HCT116 (cell line): ENCODE data around the gene PLXDC1. TPM values are rescaled to one million over a fixed set of nuclear protein-coding genes. Genes with fewer than 3 reads are reported as not detected.

Source experiments
- ATAC-seq: fragments of 200-7000 bp; cut with Tn5 transposase; 2 replicates; pipeline ENCODE4 v1.9.1; 2020; ENCODE audit warnings: mild to moderate bottlenecking, moderate library complexity
- BruUV-seq: library from RNA; stranded (reverse); fragments of 400-500 nt; replicated peaks from 2 replicates; lab custom pipeline; 2021; lab: Mats Ljungman, UMichigan
- CTCF ChIA-PET: fragments of 300-600 bp; sonication (Branson Sonifier 250); formaldehyde crosslinking; loops from one replicate; lab custom pipeline; 2021; ENCODE audit warnings: antibody characterized with exemption; lab: Charles Lee
- POLR2A ChIA-PET: fragments of 300-600, 350-600 bp; sonication (Branson Sonifier 250); formaldehyde crosslinking; loops from one replicate; lab custom pipeline; 2021; ENCODE audit warnings: antibody characterized with exemption; lab: Charles Lee
- RAD21 ChIA-PET, 2 experiments: fragments of 300-600 bp; sonication (Branson Sonifier 250); formaldehyde crosslinking; loops; one replicate each; lab custom pipeline; 2023; ENCODE audit warnings: low total read pairs in 2 of 2; ENCODE audit not compliant: uncharacterized antibody in 2 of 2, unreplicated experiment in 2 of 2, low non-redundant PET in 1 of 2; lab: Charles Lee
- DNase-seq: peaks from one replicate; pipeline ENCODE4 v3.0.0-alpha.2; 2010; ENCODE audit warnings: low read depth, low spot score
- H2AFZ ChIP-seq: fragments of 200-600 bp; shearing (Covaris generic), sonication (generic); 2 replicates; pipeline ENCODE4 v1.6.1; 2017; ENCODE audit warnings: low read depth, mixed run types, mixed read lengths, antibody characterized with exemption, low read length; ENCODE audit not compliant: poor library complexity, severe bottlenecking
- H3K27ac ChIP-seq: 2 replicates; pipeline ENCODE4 v1.5.1; 2012; ENCODE audit warnings: low read depth, low read length
- H3K27me3 ChIP-seq: fragments of 200-600 bp; sonication (generic); 2 replicates; pipeline ENCODE4 v1.6.1; 2016; ENCODE audit warnings: mixed run types, low read length, mixed read lengths; ENCODE audit not compliant: insufficient read depth
- H3K36me3 ChIP-seq, 2 experiments: fragments of 200-500 bp in 1 of 2; fragments of 200-600 bp in 1 of 2; sonication (Bioruptor generic) in 1 of 2; sonication (generic) in 1 of 2; 2 replicates each; pipeline versions ENCODE4 v1.5.1 to v1.6.1; 2014 to 2016; ENCODE audit warnings: low read length in 2 of 2, inconsistent platforms in 1 of 2, mixed read lengths in 1 of 2, mixed run types in 1 of 2; ENCODE audit not compliant: insufficient read depth in 2 of 2, control insufficient read depth in 1 of 2
- H3K4me1 ChIP-seq, 2 experiments: fragments of 200-600 bp in 1 of 2; sonication (generic) in 1 of 2; 2 replicates each; pipeline versions ENCODE4 v1.5.1 to v1.6.1; 2012 to 2017; ENCODE audit warnings: low read length in 2 of 2, inconsistent platforms in 1 of 2, mild to moderate bottlenecking in 1 of 2, mixed read lengths in 1 of 2, mixed run types in 1 of 2, moderate library complexity in 1 of 2; ENCODE audit not compliant: insufficient read depth in 2 of 2, control insufficient read depth in 1 of 2
- H3K4me2 ChIP-seq: fragments of 200-600 bp; sonication (generic); 2 replicates; pipeline ENCODE4 v1.6.1; 2017; ENCODE audit warnings: mixed run types, low read length, mixed read lengths
- H3K4me3 ChIP-seq, 2 experiments: fragments of 200-600 bp in 1 of 2; sonication (generic) in 1 of 2; replicated peaks in 1 of 2; 2 replicates each; pipeline ENCODE4 v1.5.1; 2011 to 2016; ENCODE audit warnings: low read length in 2 of 2, control low read depth in 1 of 2, low read depth in 1 of 2, mild to moderate bottlenecking in 1 of 2, mixed read lengths in 1 of 2, mixed run types in 1 of 2
- H3K79me2 ChIP-seq: fragments of 200-600 bp; sonication (generic); 2 replicates; pipeline ENCODE4 v1.6.1; 2017; ENCODE audit warnings: mild to moderate bottlenecking, mixed run types, low read length, moderate library complexity, mixed read lengths; ENCODE audit not compliant: insufficient read depth
- H3K9ac ChIP-seq: fragments of 200-600 bp; sonication (generic); 2 replicates; pipeline ENCODE4 v1.6.1; 2016; ENCODE audit warnings: low read length, mixed read lengths
- H3K9me2 ChIP-seq: fragments of 200-600 bp; sonication (generic), shearing (Covaris generic); 2 replicates; pipeline ENCODE4 v1.6.1; 2017; ENCODE audit warnings: mixed run types, mild to moderate bottlenecking, moderate library complexity; ENCODE audit not compliant: insufficient read depth
- H3K9me3 ChIP-seq, 2 experiments: fragments of 200-500 bp in 1 of 2; fragments of 200-600 bp in 1 of 2; sonication (Bioruptor generic) in 1 of 2; sonication (generic) in 1 of 2; 2 replicates each; pipeline ENCODE4 v1.6.1; 2014 to 2017; ENCODE audit warnings: low read length in 2 of 2, mixed read lengths in 2 of 2, inconsistent platforms in 1 of 2, low read depth in 1 of 2, mild to moderate bottlenecking in 1 of 2, mixed run types in 1 of 2, moderate library complexity in 1 of 2; ENCODE audit not compliant: control insufficient read depth in 1 of 2, insufficient read depth in 1 of 2
- H4K20me1 ChIP-seq: fragments of 200-600 bp; sonication (generic), shearing (Covaris generic); 2 replicates; pipeline ENCODE4 v1.6.1; 2017; ENCODE audit warnings: mixed run types, mild to moderate bottlenecking, moderate library complexity; ENCODE audit not compliant: insufficient read depth
- EGR1 ChIP-seq: IDR thresholded peaks from 2 replicates; pipeline ENCODE4 v1.6.1; 2012; ENCODE audit warnings: low read depth
- ELF1 ChIP-seq: IDR thresholded peaks from 2 replicates; pipeline ENCODE4 v1.6.1; 2012; ENCODE audit warnings: low read depth, borderline replicate concordance
- EZH2 ChIP-seq: fragments of 200-600 bp; sonication (generic); IDR thresholded peaks from 2 replicates; pipeline ENCODE4 v1.6.1; 2017; ENCODE audit warnings: antibody characterized with exemption, mixed run types
- EZH2phosphoT487 ChIP-seq: fragments of 200-600 bp; IDR thresholded peaks from 2 replicates; pipeline ENCODE4 v1.6.1; 2018; ENCODE audit warnings: antibody characterized with exemption, borderline replicate concordance
- JUND ChIP-seq: IDR thresholded peaks from 2 replicates; pipeline ENCODE4 v1.6.1; 2012
- POLR2A ChIP-seq: IDR thresholded peaks from 2 replicates; pipeline ENCODE4 v1.7.0; 2011; ENCODE audit warnings: borderline replicate concordance; ENCODE audit not compliant: insufficient read depth, insufficient read length; ENCODE audit errors: extremely low read depth
- RAD21 ChIP-seq: IDR thresholded peaks from 2 replicates; pipeline ENCODE4 v1.6.1; 2012; ENCODE audit warnings: low read depth, mild to moderate bottlenecking
- SIN3A ChIP-seq: IDR thresholded peaks from 2 replicates; pipeline ENCODE4 v1.6.1; 2012; ENCODE audit warnings: low read depth
- SP1 ChIP-seq: IDR thresholded peaks from 2 replicates; pipeline ENCODE4 v1.6.1; 2012; ENCODE audit warnings: low read depth
- SRF ChIP-seq: IDR thresholded peaks from 2 replicates; pipeline ENCODE4 v1.6.1; 2012; ENCODE audit warnings: low read depth
- TCF7L2 ChIP-seq: IDR thresholded peaks from 2 replicates; pipeline ENCODE4 v1.7.0; 2011; ENCODE audit warnings: borderline replicate concordance, inconsistent platforms; ENCODE audit not compliant: insufficient read depth, insufficient read length; ENCODE audit errors: extremely low read depth
- YY1 ChIP-seq: IDR thresholded peaks from 2 replicates; pipeline ENCODE4 v1.6.1; 2011; ENCODE audit warnings: low read length, low read depth, moderate library complexity, mild to moderate bottlenecking; ENCODE audit not compliant: insufficient replicate concordance; ENCODE audit errors: extremely low read depth
- ZFX ChIP-seq: fragments of 450-650 bp; IDR thresholded peaks from 2 replicates; pipeline ENCODE4 v1.6.1; 2017
- intact Hi-C: fragments of 100-400 bp; cut with micrococcal nuclease; formaldehyde crosslinking; loops from 2 replicates; pipeline ENCODE4 v1.10.0; 2022
- total RNA-seq: library from RNA; stranded (reverse); gene quantifications from one replicate; pipeline ENCODE4 v1.2.1, GENCODE V29; 2021; ENCODE audit not compliant: unreplicated experiment
- TF ChIP-seq, protein P1 (sequence below): IDR thresholded peaks from 2 replicates; pipeline ENCODE4 v1.6.1; 2011; ENCODE audit warnings: mild to moderate bottlenecking, low read length, moderate library complexity; ENCODE audit not compliant: insufficient replicate concordance; ENCODE audit errors: extremely low read depth
- TF ChIP-seq, protein P2 (sequence below), 3 experiments: fragments of 200-600 bp in 1 of 3; sonication (generic) in 1 of 3; IDR thresholded peaks in 2 of 3; conservative IDR thresholded peaks in 1 of 3; 2 replicates each; pipeline ENCODE4 v1.5.1; 2012 to 2017; ENCODE audit warnings: low read depth in 2 of 3, low read length in 2 of 3, antibody characterized with exemption in 1 of 3, borderline replicate concordance in 1 of 3, control low read depth in 1 of 3, mild to moderate bottlenecking in 1 of 3, mixed read lengths in 1 of 3, mixed run types in 1 of 3, moderate library complexity in 1 of 3; ENCODE audit not compliant: insufficient read depth in 1 of 3

The PLXDC1 gene
- total RNA-seq, 1 experiment from 2014 or later, result 1.8 TPM

DNA sequence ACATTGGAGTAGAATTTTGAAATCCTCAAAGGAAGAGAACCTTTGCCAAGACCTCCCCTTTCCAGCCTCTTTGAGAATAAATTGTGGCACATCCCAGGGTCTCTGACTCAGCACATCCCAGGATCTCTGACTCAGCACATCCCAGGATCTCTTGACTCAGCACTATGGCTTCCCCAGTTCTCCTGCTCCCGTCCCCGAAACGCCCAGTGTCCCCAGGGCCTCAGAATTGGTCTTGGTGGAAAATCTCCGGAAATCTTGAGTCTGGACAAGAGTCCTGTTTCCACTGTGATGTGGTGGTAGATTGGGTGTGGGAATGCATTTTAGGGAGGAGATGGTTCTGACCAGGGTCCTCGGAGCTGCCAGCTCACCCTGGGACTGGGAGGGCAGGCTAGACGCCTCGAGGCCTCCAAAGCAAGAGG, 19.2 kb downstream of the PLXDC1 start:
- H3K36me3 ChIP-seq, result no peaks in the 10 kb centered on the region
- H3K4me2 ChIP-seq, result no peak overlapping the region
- no peaks in the 10 kb centered on the region for H3K9me3 ChIP-seq
- H4K20me1 ChIP-seq, result no peaks in the 10 kb centered on the region
- CTCF ChIA-PET, result interaction anchor here (1.4 kb wide), 1 partner anchor 149 kb away, joined by 3 read pairs; no protein-coding TSS in a partner anchor
- POLR2A ChIA-PET, result no interaction called here
- H2AFZ ChIP-seq, result no peak overlapping the region
- no peaks in the 10 kb centered on the region for H3K9me2 ChIP-seq
- intact Hi-C loops, result no loop called here
- H3K4me3 ChIP-seq, result no peak overlapping the region
- H3K4me1 ChIP-seq, result peaks cover 0 to 6% of the 10 kb centered on the region in 2 experiments; a peak in 1 of 4 replicates
- TF ChIP-seq, protein P1, sequence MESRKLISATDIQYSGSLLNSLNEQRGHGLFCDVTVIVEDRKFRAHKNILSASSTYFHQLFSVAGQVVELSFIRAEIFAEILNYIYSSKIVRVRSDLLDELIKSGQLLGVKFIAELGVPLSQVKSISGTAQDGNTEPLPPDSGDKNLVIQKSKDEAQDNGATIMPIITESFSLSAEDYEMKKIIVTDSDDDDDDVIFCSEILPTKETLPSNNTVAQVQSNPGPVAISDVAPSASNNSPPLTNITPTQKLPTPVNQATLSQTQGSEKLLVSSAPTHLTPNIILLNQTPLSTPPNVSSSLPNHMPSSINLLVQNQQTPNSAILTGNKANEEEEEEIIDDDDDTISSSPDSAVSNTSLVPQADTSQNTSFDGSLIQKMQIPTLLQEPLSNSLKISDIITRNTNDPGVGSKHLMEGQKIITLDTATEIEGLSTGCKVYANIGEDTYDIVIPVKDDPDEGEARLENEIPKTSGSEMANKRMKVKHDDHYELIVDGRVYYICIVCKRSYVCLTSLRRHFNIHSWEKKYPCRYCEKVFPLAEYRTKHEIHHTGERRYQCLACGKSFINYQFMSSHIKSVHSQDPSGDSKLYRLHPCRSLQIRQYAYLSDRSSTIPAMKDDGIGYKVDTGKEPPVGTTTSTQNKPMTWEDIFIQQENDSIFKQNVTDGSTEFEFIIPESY, result no peak
- TF ChIP-seq ELF1 (no peak), SRF (no peak), EGR1 (no peak), EZH2phosphoT487 (no peak), EZH2 (no peak), POLR2A (no peak), SIN3A (no peak), TCF7L2 (no peak)
- no peaks in the 10 kb centered on the region for H3K27me3 ChIP-seq
- no peaks in the 10 kb centered on the region for H3K79me2 ChIP-seq
- no peak overlapping the region for H3K9ac ChIP-seq
- H3K27ac ChIP-seq, result no peak overlapping the region
- BruUV-seq, result no TSS peak
- RAD21 ChIA-PET, result no interaction called here
- ATAC-seq (no peak), DNase-seq (no peak)

DNA sequence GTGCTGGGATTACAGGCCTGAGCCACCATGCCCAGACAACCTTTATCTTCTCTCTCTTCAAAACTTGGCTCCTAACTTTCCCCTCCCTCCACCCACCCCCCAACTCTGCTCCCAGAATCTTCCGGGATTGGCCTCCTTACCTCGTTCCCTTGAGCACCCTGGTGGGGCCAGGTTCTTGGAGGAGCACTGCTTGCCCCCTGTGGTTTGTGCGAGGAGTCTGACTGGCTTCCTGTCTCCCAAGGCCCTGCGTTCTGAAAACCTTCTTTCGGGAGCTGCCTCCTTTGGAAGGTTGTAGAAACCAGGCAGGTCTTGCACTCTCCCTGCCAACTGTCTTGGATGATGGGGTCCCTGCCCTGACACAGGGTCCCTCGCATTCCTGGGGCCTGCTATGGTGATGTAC, 19.8 kb downstream of the PLXDC1 start:
- Histone ChIP-seq H2AFZ (no peak overlapping the region), H3K4me2 (no peak overlapping the region), H3K4me1 (peaks cover 0 to 6% of the 10 kb centered on the region in 2 experiments; a peak in 1 of 4 replicates), H3K36me3 (no peaks in the 10 kb centered on the region), H3K79me2 (no peaks in the 10 kb centered on the region), H3K4me3 (no peak overlapping the region), H3K9me2 (no peaks in the 10 kb centered on the region), H3K9me3 (no peaks in the 10 kb centered on the region), H3K9ac (no peak overlapping the region), H3K27ac (no peak overlapping the region), H3K27me3 (no peaks in the 10 kb centered on the region), H4K20me1 (no peaks in the 10 kb centered on the region)
- BruUV-seq, result no TSS peak
- ChIA-PET POLR2A (no interaction called here), CTCF (no interaction called here), RAD21 (no interaction called here)
- ATAC-seq (no peak), DNase-seq (no peak)
- TF ChIP-seq TCF7L2 (no peak), JUND (no peak), EGR1 (no peak), ZFX (no peak), EZH2 (no peak), RAD21 (no peak), YY1 (no peak), SP1 (no peak)
- TF ChIP-seq, protein P2, sequence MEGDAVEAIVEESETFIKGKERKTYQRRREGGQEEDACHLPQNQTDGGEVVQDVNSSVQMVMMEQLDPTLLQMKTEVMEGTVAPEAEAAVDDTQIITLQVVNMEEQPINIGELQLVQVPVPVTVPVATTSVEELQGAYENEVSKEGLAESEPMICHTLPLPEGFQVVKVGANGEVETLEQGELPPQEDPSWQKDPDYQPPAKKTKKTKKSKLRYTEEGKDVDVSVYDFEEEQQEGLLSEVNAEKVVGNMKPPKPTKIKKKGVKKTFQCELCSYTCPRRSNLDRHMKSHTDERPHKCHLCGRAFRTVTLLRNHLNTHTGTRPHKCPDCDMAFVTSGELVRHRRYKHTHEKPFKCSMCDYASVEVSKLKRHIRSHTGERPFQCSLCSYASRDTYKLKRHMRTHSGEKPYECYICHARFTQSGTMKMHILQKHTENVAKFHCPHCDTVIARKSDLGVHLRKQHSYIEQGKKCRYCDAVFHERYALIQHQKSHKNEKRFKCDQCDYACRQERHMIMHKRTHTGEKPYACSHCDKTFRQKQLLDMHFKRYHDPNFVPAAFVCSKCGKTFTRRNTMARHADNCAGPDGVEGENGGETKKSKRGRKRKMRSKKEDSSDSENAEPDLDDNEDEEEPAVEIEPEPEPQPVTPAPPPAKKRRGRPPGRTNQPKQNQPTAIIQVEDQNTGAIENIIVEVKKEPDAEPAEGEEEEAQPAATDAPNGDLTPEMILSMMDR (IDR thresholded peaks at IDR 0.05 in 2 of 3, conservative IDR thresholded peaks at IDR 0.05 in 1 of 3; ENCODE audit: borderline replicate concordance in 1 of 3, insufficient read depth in 1 of 3, low read depth in 2 of 3, low read length in 2 of 3), result no peak
- intact Hi-C loops, result no loop called here
